ENCODE data around the gene TOP1. TPM values are rescaled to one million over a fixed set of nuclear protein-coding genes. Genes with fewer than 3 reads are reported as not detected.

Gene TOP1
- 4.0 and 8.0 TPM in 2 replicates for polyA plus RNA-seq (2011; rRNA removed)
- polyA minus RNA-seq (2011; rRNA and poly(A)+ RNA removed), result 6.8 and 9.9 TPM in 2 replicates

GRCh38 chr20:41028359-41029149 lies at the start of gene TOP1:
TSS of gene TOP1 (plus strand) at chr20:41028822. CDS start at chr20:41029068, 246 bp downstream.
- Histone ChIP-seq H3K36me3 (ENCODE audit: control insufficient read depth, insufficient read depth, low read length) (no peaks in the 10 kb centered on the region), H3K4me3 (ENCODE audit: low read depth, low read length) (peak within 1 kb of the TSS; percentile 98), H3K27me3 (ENCODE audit: control insufficient read depth, insufficient read depth, low read length) (no peaks in the 10 kb centered on the region)
- POLR2A ChIA-PET, result no interaction called here
- CTCF ChIA-PET, result interaction anchor here (0.6 to 1.2 kb wide), 2 partner anchors 45 to 60 kb away, joined by 3 to 4 read pairs; no protein-coding TSS in a partner anchor
- DNase-seq (ENCODE audit: low read depth), result peak; percentile 99
- no peak for TF ChIP-seq CTCF (IDR thresholded peaks at IDR 0.05; ENCODE audit: insufficient read depth, low read depth, low read length)

GRCh38 chr20:40979247-40979646 lies 49.4 kb upstream of the TOP1 start:
- ChIA-PET CTCF (interaction anchor here (0.9 to 2.1 kb wide), 5 partner anchors 11 to 117 kb away, joined by 3 to 8 read pairs (median 4); no protein-coding TSS in a partner anchor), POLR2A (no interaction called here)

GRCh38 chr20:40980106-40980827 lies 48.4 kb upstream of the TOP1 start:
- Histone ChIP-seq H3K36me3 (ENCODE audit: control insufficient read depth, insufficient read depth, low read length) (no peaks in the 10 kb centered on the region), H3K27me3 (ENCODE audit: control insufficient read depth, insufficient read depth, low read length) (no peaks in the 10 kb centered on the region), H3K4me3 (ENCODE audit: low read depth, low read length) (no peak overlapping the region)
- no peak for DNase-seq (ENCODE audit: low read depth)
- no peak for TF ChIP-seq CTCF (IDR thresholded peaks at IDR 0.05; ENCODE audit: insufficient read depth, low read depth, low read length)
- ChIA-PET CTCF (interaction anchor here (0.7 to 1.4 kb wide), 6 partner anchors 12 to 360 kb away, joined by 3 to 5 read pairs (median 3); partner anchors contain the start of gene LPIN3), POLR2A (no interaction called here)

More at GRCh38 chr20:40979247-40979646, 49.4 kb upstream of the TOP1 start:
- no peaks in the 10 kb centered on the region for H3K27me3 ChIP-seq (ENCODE audit: control insufficient read depth, insufficient read depth, low read length)
- H3K36me3 ChIP-seq (ENCODE audit: control insufficient read depth, insufficient read depth, low read length), result no peaks in the 10 kb centered on the region
- DNase-seq (ENCODE audit: low read depth), result no peak
- TF ChIP-seq CTCF (IDR thresholded peaks at IDR 0.05; ENCODE audit: insufficient read depth, low read depth, low read length), result no peak
- no peak overlapping the region for H3K4me3 ChIP-seq (ENCODE audit: low read depth, low read length)

- TF ChIP-seq CTCF (IDR thresholded peaks at IDR 0.05; ENCODE audit: insufficient read depth, low read depth, low read length), result no peak
- ChIA-PET POLR2A (no interaction called here), CTCF (interaction anchor here (0.8 to 1.4 kb wide), 4 partner anchors 13 to 360 kb away, joined by 3 to 5 read pairs (median 4); partner anchors contain the start of gene LPIN3)
- no peaks in the 10 kb centered on the region for H3K36me3 ChIP-seq (ENCODE audit: control insufficient read depth, insufficient read depth, low read length)
- no peak for DNase-seq (ENCODE audit: low read depth)
- no peak overlapping the region for H3K4me3 ChIP-seq (ENCODE audit: low read depth, low read length)
- no peaks in the 10 kb centered on the region for H3K27me3 ChIP-seq (ENCODE audit: control insufficient read depth, insufficient read depth, low read length)
These were observed 47.8 kb upstream of the TOP1 start for GRCh38 chr20:40980828-40981310.

All from BJ (cell line).